ENCODE data around the gene DLX6. TPM values are rescaled to one million over a fixed set of nuclear protein-coding genes. Genes with fewer than 3 reads are reported as not detected.

The DLX6 gene
- total RNA-seq, 1 donor: not detected

- no peak overlapping the region for H3K4me3 ChIP-seq (ENCODE audit: low read depth, low read length)
- TF ChIP-seq CTCF (IDR thresholded peaks at IDR 0.05; ENCODE audit: insufficient read depth, low read length): no peak
- DNase-seq (ENCODE audit: low read depth): no peak
Measured at GRCh38 chr7:97015756-97016380, 10.5 kb downstream of the DLX6 start.

- H3K4me3 ChIP-seq (ENCODE audit: low read depth, low read length): no peak overlapping the region
- DNase-seq (ENCODE audit: low read depth): no peak
- TF ChIP-seq CTCF (IDR thresholded peaks at IDR 0.05; ENCODE audit: insufficient read depth, low read length): no peak
Measured at GRCh38 chr7:97016381-97017191, 11.2 kb downstream of the DLX6 start.

- DNase-seq (ENCODE audit: low read depth): no peak
- H3K4me3 ChIP-seq (ENCODE audit: low read depth, low read length): no peak overlapping the region
- no peak for TF ChIP-seq CTCF (IDR thresholded peaks at IDR 0.05; ENCODE audit: insufficient read depth, low read length)
Measured at GRCh38 chr7:97017192-97018125, 12.1 kb downstream of the DLX6 start.

- TF ChIP-seq CTCF (IDR thresholded peaks at IDR 0.05; ENCODE audit: insufficient read depth, low read length): no peak
- no peak overlapping the region for H3K4me3 ChIP-seq (ENCODE audit: low read depth, low read length)
Measured at GRCh38 chr7:97018126-97018601, 12.8 kb downstream of the DLX6 start.

GRCh38 chr7:97018791-97019531 lies 13.6 kb downstream of the DLX6 start:
- TF ChIP-seq CTCF (IDR thresholded peaks at IDR 0.05; ENCODE audit: insufficient read depth, low read length): no peak
- H3K4me3 ChIP-seq (ENCODE audit: low read depth, low read length): no peak overlapping the region
- no peak for DNase-seq (ENCODE audit: low read depth)

More at GRCh38 chr7:97018126-97018601, 12.8 kb downstream of the DLX6 start:
- no peak for DNase-seq (ENCODE audit: low read depth)

GRCh38 chr7:97019710-97020225 lies 14.4 kb downstream of the DLX6 start:
- H3K4me3 ChIP-seq (ENCODE audit: low read depth, low read length): no peak overlapping the region
- TF ChIP-seq CTCF (IDR thresholded peaks at IDR 0.05; ENCODE audit: insufficient read depth, low read length): no peak
- DNase-seq (ENCODE audit: low read depth): no peak
